ENCODE results near the gene SP7.
"Not testable (repeated sequence)": the region's sequence is repeated elsewhere in the genome, so short reads cannot be mapped to it uniquely, and the experiment has no call there.

The SP7 gene

GRCh38 chr12:53336181-53336681 is at the start of gene SP7:
SP7 (minus strand) TSS chr12:53336354; CDS start chr12:53335646, 708 bp downstream.
- intact Hi-C loops (cut with DNase I), result no loop called here
- DNase-seq, result peak in 1 of 42 donors; percentile 34

- intact Hi-C loops (cut with DNase I), result no loop called here
- no peak for DNase-seq
Measured at GRCh38 chr12:53383258-53383657, 47.1 kb upstream of the SP7 start.

- intact Hi-C loops (cut with DNase I), result no loop called here
- peak in 25 of 42 donors; percentile 11 to 70 (median 39) for DNase-seq
Measured at GRCh38 chr12:53381731-53382630, 45.8 kb upstream of the SP7 start.

GRCh38 chr12:53380794-53381730 is 44.9 kb upstream of the SP7 start:
- peak in 13 of 42 donors; percentile 16 to 49 (median 24) for DNase-seq
- intact Hi-C loops (cut with DNase I), result no loop called here

GRCh38 chr12:53380104-53380793 is 44.1 kb upstream of the SP7 start, which contains the start of gene SP1:
SP1 (plus strand) TSS chr12:53380176; CDS start chr12:53380292, 116 bp downstream.
- DNase-seq, result peak; percentile 61 to 98 (median 84)
- intact Hi-C loops (cut with DNase I), result no loop called here

- intact Hi-C loops (cut with DNase I), result no loop called here
- peak; percentile 92 to 100 (median 100) for DNase-seq
Measured at GRCh38 chr12:53379389-53380103, 43.4 kb upstream of the SP7 start.

GRCh38 chr12:53378724-53379388 is 42.7 kb upstream of the SP7 start:
- intact Hi-C loops (cut with DNase I), result no loop called here
- no peak for DNase-seq

GRCh38 chr12:53378222-53378621 is 42.1 kb upstream of the SP7 start:
- intact Hi-C loops (cut with DNase I), result no loop called here
- peak in 1 of 42 donors; percentile 33 for DNase-seq

GRCh38 chr12:53376747-53377146 is 40.6 kb upstream of the SP7 start:
- intact Hi-C loops (cut with DNase I), result no loop called here

GRCh38 chr12:53374277-53374676 is 38.1 kb upstream of the SP7 start:
- DNase-seq, result peak in 1 of 42 donors; percentile 27
- intact Hi-C loops (cut with DNase I), result not testable (repeated sequence)

More at GRCh38 chr12:53376747-53377146, 40.6 kb upstream of the SP7 start:
- DNase-seq, result no peak

GRCh38 chr12:53373554-53374133 is 37.5 kb upstream of the SP7 start:
- DNase-seq; intact Hi-C loops (cut with DNase I): not testable (repeated sequence)

GRCh38 chr12:53365245-53365904 is 29.2 kb upstream of the SP7 start:
- intact Hi-C loops (cut with DNase I), result no loop called here
- no peak for DNase-seq

- DNase-seq; intact Hi-C loops (cut with DNase I): not testable (repeated sequence)
Measured at GRCh38 chr12:53361638-53362037, 25.5 kb upstream of the SP7 start.

- intact Hi-C loops (cut with DNase I), result loop anchor here (10.0 kb wide), 1 partner anchor 146 kb away; the partner anchor contains the start of genes NPFF and TARBP2
- no peak for DNase-seq
Measured at GRCh38 chr12:53358836-53359419, 22.8 kb upstream of the SP7 start.

- intact Hi-C loops (cut with DNase I), result loop anchor here (10.0 kb wide), 1 partner anchor 150 kb away; the partner anchor contains the start of genes NPFF and TARBP2
- DNase-seq, result no peak
Measured at GRCh38 chr12:53355121-53355520, 19.0 kb upstream of the SP7 start.

- intact Hi-C loops (cut with DNase I), result loop anchor here (5.0 to 10.0 kb wide), 2 partner anchors 64 to 152 kb away; partner anchors contain the start of genes NPFF and TARBP2
- DNase-seq, result no peak
Measured at GRCh38 chr12:53353257-53353655, 17.1 kb upstream of the SP7 start.

All from head of caudate nucleus (tissue), 42 donors.